HG03025 (cell line): ENCODE results near the gene SPRY1.

Experiments
- ATAC-seq: cut with Tn5 transposase; IDR thresholded peaks from one replicate; pipeline ENCODE4 v1.9.1; 2021; ENCODE audit warnings: mild to moderate bottlenecking, moderate library complexity; ENCODE audit not compliant: unreplicated experiment, low FRiP score

SPRY1 gene

DNA sequence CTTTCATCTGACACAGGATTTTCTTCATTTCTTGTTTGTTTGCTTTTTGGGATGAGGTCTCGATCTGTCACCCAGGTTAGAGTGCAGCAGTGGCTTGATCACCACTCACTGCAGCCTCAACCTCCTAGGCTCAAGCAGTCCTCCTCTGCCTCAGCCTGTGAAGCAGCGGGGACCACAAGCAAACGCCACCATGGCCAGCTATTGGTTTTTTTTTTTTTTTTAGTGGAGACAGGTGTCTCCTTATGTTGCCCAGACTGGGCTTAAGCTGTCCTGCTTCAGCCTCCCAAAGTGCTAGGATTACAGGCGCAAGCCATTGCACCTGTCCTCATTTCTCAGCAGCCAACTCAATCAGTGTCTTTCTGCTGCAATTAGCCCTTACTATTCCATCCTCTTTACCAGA is 10.3 kb downstream of the SPRY1 start:
- ATAC-seq = no peak

DNA sequence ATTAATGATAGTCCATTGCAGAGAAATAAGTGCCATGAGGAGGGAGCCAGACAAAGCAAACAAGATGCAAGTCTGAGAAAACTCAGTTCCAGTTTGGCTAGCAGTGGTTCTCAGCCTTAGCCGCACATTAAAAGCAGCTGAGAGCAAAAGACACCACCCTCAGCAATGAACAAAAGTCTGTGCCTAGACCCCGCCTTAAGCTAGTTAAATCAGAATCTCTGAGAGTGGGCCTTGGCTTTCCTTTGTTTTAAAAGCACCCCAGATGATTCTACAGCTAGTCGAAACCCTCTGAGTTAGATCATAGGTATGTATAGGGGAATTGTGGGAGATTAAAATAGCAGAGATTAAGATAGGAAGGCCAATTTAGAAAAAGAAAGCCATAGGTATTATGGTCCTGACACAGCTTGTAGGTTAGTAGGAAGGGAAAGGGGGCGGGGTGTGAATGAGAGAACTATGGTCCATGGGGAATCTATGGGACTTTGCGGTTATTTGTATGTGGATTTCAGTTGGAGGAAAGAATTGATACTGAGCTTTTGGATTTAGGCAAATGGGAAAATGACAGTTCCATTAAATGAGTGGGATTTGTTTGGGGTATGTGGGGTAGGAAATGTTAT is 12.0 kb downstream of the SPRY1 start:
- no peak for ATAC-seq

DNA sequence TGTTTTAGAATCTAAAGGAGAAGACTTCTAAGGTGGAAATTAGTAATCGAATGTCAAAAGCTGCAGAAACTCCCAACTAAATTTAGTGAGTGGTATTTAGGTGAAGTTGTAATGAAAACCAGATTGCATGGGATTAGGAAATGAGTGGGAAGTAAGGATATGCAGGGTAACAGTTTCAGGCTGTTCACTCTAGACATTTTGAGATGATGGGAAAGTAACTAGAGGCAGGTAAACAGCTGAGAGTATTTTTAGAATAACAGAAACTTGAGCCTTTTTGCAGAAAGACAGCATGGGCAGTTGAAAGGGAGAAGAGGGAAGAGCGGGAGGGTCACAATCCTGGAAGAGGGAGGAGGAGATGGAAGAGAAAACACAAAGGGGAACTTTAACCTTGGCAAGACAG is 12.7 kb downstream of the SPRY1 start:
- no peak for ATAC-seq

DNA sequence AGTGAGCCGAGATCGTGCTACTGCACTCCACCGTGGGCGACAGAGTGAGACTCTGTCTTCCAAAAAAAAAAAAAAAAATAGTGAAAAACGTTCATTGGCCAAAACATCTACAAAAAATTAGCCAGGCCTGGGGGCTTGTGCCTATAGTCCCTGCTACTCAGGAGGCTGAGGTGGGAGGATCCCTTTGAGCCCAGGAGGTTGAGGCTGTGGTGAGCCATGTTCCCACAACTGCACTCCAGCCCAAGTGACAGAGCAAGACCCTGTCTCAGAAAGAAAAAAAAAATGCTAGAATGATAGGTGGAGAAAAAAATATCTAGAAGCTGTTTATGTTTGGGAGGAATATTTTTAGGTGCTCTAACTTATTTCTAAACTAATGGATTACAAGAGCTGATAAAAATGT is 14.9 kb downstream of the SPRY1 start:
- no peak for ATAC-seq

DNA sequence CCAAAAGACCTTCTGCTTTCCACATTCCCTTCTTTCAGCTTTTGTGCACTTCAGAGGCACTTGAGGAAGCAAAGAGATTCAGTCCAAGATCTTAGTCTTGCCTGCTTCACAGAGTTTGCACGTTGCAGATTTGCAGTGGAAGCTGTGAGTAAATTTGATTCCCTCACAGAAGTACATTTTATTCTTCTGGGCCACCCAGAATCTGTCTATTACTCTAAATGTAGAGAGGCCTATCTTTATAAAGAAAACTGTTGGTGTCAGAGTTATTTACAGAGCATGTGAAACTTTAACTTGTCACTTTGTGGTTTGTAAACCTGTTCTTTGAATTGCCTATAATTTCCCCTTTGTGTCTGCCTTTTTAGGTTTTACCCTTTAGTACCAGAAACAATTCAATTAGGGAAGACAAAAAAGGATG is 15.5 kb downstream of the SPRY1 start:
- peak; percentile 67 for ATAC-seq

DNA sequence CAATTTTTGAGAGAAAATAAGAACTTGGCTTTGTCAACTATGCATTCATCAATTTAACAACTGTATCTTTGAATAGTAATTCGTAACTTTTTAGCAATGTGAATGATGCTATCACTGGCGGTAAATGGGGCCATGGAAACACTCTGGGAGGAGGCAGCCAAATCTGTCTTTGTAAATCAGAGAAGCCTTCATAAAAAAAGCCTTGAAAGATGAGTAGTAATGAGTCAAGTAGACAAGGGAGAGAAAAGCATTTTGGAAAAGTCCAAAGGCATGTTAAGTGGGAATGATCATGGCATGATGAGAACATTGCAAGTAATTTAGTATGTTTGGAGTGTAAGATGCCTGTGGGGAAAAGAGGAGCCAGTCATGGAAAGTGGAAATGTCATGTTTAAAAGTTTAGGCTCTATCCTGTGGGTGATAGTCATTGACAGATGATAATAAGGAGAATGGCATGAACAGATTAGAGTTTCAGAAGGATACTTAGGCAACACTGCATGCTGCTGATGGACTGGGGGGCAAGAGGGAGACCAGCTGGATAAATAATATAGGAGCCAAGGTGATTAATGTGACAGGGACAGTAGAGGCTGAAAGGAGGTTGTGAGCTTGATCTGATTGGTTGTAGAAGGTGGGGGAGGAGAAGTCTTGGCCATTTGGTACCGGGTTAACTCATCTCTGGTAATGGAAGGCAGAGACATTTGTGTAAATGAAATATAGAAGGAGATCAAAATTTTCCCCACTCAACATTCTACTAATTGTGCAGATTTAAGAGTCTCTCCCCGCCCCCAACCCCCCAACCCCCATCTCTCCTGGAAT is 16.3 kb downstream of the SPRY1 start:
- ATAC-seq = no peak

DNA sequence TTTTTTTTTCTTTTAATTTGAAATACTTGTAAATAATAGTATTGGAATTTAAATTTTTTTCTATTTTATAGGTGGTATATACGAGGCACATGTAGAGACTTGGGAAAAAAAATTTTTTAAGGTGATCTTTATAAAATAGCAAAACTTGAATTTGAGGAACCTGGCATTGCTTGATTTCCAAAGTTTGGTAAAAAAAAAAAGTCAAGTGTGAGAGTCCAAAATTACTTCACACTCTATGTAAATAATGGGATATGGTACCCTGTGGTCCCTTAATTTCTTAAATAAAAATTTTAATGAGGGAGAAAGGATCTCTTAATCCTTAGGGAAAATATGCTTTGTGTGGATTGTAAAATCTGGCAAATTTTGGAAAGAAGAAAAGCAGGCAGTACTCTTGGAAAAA is 19.0 kb downstream of the SPRY1 start:
- ATAC-seq = no peak

DNA sequence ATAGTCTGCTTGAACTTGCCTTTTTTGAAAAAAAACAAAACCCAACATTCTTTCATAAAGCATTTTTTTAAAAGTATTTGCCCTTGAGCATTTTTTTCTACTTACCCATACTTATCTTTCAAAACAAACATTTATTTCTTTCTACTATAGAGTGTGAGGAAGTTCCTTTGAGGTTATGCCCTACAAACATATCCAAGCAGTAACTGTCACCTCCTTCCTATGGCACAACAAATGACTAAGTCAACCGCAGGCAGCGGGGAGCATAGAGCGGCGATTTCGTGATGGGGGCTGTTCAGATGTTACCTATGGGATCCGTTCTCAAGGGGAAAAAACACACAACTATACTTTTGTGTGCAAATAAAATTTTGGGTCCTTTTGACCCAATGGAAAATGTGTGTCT is 19.4 kb downstream of the SPRY1 start:
- no peak for ATAC-seq

DNA sequence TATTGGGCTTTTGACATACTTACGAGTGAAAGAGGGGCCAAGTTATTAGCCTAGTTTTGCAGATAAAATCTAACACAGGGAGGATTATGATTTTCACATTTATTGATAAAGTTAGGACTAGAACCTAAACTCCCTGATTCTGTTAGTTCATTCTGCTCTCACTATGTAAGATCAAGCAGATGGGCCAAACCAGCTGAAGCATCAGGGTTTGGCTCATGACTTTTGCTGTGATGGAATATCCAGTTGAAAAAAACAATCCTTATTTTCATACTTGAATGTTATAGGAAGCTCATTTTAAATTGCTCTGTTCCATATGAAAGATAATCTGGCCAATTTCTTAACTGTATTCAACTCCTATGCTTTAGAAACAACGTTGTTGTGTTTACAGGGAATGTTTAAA is 21.2 kb downstream of the SPRY1 start:
- no peak for ATAC-seq

DNA sequence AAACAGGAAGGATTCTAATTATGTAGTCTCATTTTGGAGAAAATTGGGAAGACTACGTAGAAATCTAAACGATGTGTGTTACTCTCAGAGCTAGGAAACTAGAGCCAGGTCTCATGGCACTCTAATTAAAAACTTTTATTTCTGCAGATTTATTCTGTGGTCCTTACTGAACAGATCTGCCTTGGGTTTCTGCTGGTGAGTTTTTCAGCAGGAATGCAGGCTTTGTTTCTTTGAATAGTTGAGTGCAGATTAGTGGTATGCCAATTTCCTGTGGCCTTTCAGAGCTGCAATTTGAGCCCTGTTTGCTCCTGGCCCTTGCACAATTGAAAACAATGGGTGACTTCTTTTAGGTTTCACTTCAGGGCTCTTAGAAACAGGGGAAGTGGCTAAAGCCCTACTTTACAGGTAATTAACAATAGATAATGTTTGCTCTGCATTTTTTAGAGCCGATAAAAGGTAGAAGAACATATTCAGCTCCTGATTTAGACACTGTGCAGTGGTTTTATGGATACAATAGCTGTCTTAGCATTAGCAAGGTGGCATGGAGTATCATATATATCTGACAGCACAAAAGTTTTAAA is 21.8 kb downstream of the SPRY1 start:
- peak; percentile 77 for ATAC-seq

DNA sequence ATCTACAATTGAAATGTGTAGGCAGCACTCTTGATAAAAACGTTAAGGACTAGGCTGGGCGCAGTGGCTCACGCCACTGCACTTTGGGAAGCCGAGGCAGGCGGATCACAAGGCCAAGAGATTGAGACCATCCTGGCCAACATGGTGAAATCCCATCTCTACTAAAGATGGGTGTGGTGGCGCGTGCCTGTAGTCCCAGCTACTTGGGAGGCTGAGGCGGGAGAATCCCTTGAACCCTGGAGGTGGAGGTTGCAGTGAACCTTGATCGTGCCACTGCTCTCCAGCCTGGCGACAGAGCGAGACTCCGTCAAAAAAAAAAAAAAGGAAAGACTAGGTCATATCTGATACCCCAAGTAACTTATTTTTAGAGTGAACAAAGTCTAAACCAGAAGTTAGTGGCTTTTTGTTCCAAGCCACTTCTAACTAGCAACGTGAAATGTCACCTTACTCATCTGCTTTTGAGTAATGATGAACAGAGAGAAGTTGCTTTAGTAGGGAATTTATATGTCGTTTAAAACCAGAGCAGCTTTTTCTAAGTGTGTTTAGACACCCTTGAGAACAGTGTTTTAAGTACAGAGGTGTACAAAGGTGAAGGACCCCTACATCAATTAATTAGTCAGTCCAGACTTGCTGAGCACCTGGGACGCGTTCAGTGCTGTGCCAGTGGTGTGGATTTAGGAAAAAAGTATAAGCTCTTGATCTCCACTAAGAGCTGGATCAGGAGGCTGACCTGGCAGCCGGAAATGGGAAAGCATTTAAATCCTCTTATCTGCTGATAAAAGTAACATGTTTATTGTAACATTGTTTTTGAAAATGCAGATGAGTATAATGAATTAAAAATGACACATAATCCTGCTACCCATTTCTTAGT is 23.5 kb downstream of the SPRY1 start:
- ATAC-seq = no peak

DNA sequence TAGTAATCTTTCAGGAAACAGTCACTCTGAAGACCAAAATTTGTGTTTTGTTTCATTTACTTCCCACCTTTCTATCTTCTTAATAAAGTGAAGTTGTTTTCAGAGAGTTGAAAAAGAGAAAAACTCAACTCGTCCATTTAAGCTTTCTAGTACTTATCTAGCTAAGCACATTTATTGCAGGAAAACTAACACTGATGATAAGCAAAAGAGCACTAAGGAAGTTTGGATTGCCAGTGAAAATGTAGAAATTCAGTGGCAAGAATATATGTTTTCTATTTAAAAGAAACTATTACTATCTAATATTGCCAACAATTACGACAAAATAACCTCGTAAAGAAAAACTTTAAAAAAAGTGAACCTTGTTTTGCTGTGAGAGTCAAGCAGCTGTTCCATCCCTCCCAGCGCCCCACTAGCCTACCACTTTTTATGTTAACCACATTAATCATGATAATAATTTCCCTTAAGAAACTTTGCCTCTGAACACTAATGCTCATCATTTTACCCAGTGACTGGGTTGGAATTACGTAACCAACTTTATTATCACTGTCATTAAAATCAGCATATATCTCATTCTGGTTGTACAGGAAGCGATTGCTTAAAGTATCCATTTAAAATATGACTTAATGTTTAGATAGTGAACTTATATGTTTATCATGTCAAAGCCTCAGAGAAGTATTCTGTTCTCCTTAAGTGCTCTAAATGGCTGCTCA is 24.8 kb downstream of the SPRY1 start:
- ATAC-seq = no peak

DNA sequence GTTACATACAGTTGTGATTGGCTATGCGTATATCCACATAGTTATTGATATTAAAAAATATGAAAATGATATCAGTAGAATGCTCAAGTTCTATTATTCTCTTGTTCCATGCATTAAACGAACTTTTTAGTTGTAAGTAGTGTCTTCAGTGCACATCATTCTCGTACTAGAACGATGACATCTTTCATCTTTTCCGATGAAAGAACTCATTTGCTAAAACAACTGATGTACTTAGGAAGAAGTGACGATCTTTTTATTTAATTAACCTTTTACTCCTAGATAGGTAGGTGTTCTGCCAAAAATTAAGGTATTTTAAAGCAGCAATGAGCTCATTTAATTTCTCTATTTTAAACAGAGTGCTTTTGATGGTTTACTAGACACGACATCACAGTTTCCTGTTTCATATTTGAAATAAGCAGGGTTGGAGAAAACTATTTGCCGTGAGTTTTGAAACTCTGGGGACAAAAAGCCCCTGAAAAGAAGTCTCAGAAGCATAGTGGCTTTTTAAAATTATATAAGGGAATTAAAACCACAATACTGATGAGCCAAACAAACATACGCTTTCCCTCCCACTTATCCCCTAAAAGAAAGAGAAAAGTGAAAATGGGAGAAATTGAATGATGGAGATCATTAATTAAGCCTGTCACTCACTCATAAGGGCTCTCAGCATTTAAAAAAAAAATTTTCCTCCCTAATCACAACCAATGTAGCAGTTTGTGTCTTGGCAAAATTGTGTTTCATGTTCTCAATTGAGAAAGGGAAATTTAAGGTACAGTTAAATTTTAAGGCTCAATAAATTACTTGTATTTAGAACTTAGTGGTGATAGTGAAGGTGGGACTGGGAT is 25.6 kb downstream of the SPRY1 start:
- ATAC-seq = no peak

DNA sequence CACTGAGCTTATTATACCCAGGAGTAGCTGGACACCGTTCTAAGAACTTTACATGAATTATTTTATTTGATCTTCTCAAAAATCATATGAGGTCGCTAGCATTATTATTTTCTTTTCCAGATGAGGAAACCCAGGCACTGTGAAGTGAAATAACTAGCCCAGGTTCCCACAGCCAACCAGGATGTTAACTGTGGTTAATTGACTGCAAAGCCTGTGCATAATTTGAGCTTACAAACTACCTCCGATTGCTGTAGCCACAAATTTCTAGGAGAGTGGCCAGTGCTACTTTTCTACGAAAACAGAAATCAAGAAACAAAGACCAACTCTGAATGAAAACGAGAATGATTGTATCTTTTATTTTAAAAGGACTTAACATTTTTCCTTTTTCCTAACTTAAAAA is 27.2 kb downstream of the SPRY1 start:
- ATAC-seq = no peak

DNA sequence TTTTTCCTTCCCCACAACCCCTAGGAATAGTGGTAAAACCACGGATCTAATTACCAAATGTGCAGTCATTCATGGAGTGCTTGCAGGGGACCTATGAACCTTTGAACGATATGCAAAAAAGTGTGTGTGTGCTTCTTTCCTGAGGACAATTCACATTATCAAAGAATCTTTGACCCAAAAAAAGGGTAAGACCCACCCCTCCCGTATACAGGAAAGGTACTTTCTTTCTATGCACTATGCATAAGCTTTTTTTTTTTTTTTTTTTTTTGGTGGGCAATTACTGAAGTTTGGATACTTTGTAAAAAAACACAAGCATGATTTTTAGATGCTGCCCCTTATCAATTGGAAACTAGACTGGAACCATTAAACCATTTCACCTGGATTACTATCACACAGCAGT is 31.4 kb downstream of the SPRY1 start:
- ATAC-seq = no peak

DNA sequence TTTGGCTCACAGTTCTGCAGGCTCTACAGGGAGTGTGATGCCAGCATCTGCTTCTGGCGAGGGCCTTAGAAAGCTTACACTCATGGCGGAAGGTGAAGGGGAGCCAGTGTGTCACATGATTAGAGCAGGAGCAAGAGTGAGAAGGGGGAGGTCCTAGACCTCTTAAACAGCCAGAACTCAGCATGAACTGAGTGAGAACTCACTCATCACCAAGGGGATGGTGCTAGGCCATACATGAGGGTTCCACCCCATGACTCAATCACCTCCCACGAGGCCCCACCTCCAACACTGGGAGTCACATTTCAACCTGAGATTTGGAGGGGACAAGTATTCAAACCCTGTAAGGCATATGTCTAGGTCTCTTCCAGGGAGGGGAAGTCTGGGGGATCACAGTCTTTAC is 33.4 kb downstream of the SPRY1 start:
- no peak for ATAC-seq

DNA sequence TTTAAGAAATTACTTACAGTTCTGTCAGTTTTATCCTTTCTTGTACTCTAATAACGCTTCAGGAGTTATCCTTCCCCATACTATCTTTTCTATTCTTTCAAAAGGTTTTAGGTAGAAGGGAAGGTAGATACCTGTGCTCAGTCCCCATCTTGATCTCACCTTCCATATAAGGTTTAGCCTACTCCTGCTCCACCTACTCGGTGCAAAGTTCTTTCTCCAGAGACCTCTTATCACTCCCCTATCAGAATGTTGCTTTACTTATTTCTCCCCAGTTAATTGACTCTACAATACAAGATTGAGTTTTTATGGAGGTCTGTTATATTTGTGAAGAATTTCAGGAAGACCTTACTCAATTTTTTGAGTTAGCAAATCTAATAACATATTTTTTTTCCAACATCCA is 33.9 kb downstream of the SPRY1 start:
- no peak for ATAC-seq

DNA sequence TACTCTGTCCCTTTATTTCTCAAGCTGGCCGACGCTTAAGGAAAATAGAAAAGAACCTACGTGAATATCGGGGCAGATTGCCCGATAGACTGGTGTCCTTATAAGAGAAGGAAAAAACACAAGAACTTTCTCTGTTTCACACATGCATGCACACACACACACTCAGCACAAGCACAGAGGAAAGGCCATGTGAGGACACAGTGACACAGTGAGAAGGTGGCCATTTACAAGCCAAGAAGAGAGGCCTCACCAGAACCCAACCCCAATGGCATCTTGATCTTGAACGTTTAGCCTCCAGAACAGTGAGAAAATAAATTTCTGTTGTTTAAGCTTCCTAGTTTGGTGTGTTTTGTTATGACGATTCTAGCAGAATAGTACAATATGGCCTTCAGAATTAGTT is 37.0 kb downstream of the SPRY1 start:
- ATAC-seq = no peak

DNA sequence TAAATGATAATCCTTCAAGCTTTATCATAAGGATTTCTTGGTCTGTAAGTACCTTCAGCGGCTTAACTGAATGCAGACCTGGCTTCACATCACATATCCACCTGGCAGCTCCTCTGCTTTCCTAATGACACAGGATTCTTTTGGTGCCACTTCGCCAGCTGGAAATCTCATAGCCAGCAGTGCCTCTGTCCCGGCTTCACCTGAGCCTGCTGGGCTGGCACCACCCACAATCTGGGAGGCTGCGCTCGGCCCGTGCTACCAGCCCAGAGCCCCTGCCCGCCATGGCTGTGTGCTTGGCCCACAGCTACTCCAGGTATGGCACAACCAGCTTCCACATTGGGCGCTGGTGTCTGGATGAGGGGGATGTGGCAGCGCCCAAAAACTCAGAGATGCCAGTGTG is 37.4 kb downstream of the SPRY1 start:
- no peak for ATAC-seq
